Left colon (tissue), 2 donors: Measurements from ENCODE around the gene LILRB2. TPM values are rescaled to one million over a fixed set of nuclear protein-coding genes. Genes with fewer than 3 reads are reported as not detected.
"Not testable (repeated sequence)": the region's sequence is repeated elsewhere in the genome, so short reads cannot be mapped to it uniquely, and the experiment has no call there.

Experiments
- ATAC-seq: fragments of 200-7000 bp; cut with Tn5 transposase; one replicate; pipeline ENCODE4 v1.9.1; 2020; ENCODE audit warnings: mild to moderate bottlenecking, moderate library complexity
- DNase-seq, 2 donors: peaks; one replicate each; pipeline ENCODE4 v3.0.0-alpha.2; 2020
- intact Hi-C, 2 donors: fragments of 100-400 bp; cut with DNase I in 1 of 2; cut with micrococcal nuclease in 1 of 2; formaldehyde crosslinking; loops; one replicate each; pipeline versions ENCODE4 v1.11.2 to v1.14.0; 2022; cut with DNase I, micrococcal nuclease
- total RNA-seq, 2 donors: library from RNA; stranded (reverse); fragmentation: NEBNext Ultra II Directional; extraction: Animal tissue kit (Norgen Biotek cat#: 25700); gene quantifications; one replicate each; pipeline ENCODE4 v1.2.1, GENCODE V29; 2021
- donor health status: DM: no; HTN: no; CAD: no.
- donor health status: DM: yes; HTN: yes; CAD: no.

LILRB2 gene
- total RNA-seq, 2 donors from 2014 or later = 0.98 to 3.2 TPM

- DNase-seq (no peak), ATAC-seq (no peak)
- intact Hi-C loops = no loop called here
These were observed 28.9 kb upstream of the LILRB2 start for GRCh38 chr19:54309811-54310210.

GRCh38 chr19:54307389-54308020 lies 26.6 kb upstream of the LILRB2 start:
- ATAC-seq = no peak
- intact Hi-C loops = no loop called here
- no peak for DNase-seq

GRCh38 chr19:54305141-54305540 lies 24.2 kb upstream of the LILRB2 start:
- ATAC-seq (no peak), DNase-seq (no peak)
- intact Hi-C loops = no loop called here

GRCh38 chr19:54302257-54302656 lies 21.3 kb upstream of the LILRB2 start:
- intact Hi-C loops = no loop called here
- ATAC-seq = no peak
- no peak for DNase-seq

GRCh38 chr19:54299515-54299914 lies 18.6 kb upstream of the LILRB2 start:
- DNase-seq (no peak), ATAC-seq (no peak)
- intact Hi-C loops = no loop called here

GRCh38 chr19:54299126-54299498 lies 18.2 kb upstream of the LILRB2 start:
- intact Hi-C loops = no loop called here
- DNase-seq (no peak), ATAC-seq (no peak)

- intact Hi-C loops = no loop called here
- no peak for DNase-seq
- ATAC-seq = no peak
These were observed 17.6 kb upstream of the LILRB2 start for GRCh38 chr19:54298357-54299125.

GRCh38 chr19:54297759-54298305 lies 16.9 kb upstream of the LILRB2 start:
- ATAC-seq = no peak
- intact Hi-C loops = no loop called here
- no peak for DNase-seq

- DNase-seq = no peak
- intact Hi-C loops = no loop called here
- ATAC-seq = no peak
These were observed 13.6 kb upstream of the LILRB2 start for GRCh38 chr19:54294539-54294938.

GRCh38 chr19:54289160-54289559 lies 8.2 kb upstream of the LILRB2 start:
- ATAC-seq, intact Hi-C loops, DNase-seq: not testable (repeated sequence)

- ATAC-seq = no peak
- intact Hi-C loops = no loop called here
These were observed 6.5 kb upstream of the LILRB2 start for GRCh38 chr19:54287456-54287855.

GRCh38 chr19:54286283-54286682 lies 5.4 kb upstream of the LILRB2 start:
- ATAC-seq, DNase-seq, intact Hi-C loops: not testable (repeated sequence)

More at GRCh38 chr19:54287456-54287855, 6.5 kb upstream of the LILRB2 start:
- DNase-seq = no peak

- ATAC-seq, intact Hi-C loops, DNase-seq: not testable (repeated sequence)
These were observed 4.6 kb upstream of the LILRB2 start for GRCh38 chr19:54285427-54286056.

GRCh38 chr19:54282686-54283470 lies 2.0 kb upstream of the LILRB2 start:
- ATAC-seq = no peak
- intact Hi-C loops = no loop called here

GRCh38 chr19:54281729-54282075 lies 792 bp upstream of the LILRB2 start:
- intact Hi-C loops, ATAC-seq: not testable (repeated sequence)

More at GRCh38 chr19:54282686-54283470, 2.0 kb upstream of the LILRB2 start:
- no peak for DNase-seq

GRCh38 chr19:54280441-54280840 lies 469 bp downstream of the LILRB2 start:
- DNase-seq, intact Hi-C loops, ATAC-seq: not testable (repeated sequence)

More at GRCh38 chr19:54281729-54282075, 792 bp upstream of the LILRB2 start:
- not testable (repeated sequence) for DNase-seq

GRCh38 chr19:54280025-54280424 lies 885 bp downstream of the LILRB2 start:
- intact Hi-C loops, ATAC-seq, DNase-seq: not testable (repeated sequence)

- no peak for DNase-seq
- intact Hi-C loops = no loop called here
- ATAC-seq = no peak
These were observed 1.4 kb downstream of the LILRB2 start for GRCh38 chr19:54279406-54279962.
